HG03342 (cell line): Measurements from ENCODE around the gene C1orf174.
A peak's percentile ranks its signal among the peaks of the same experiment; 100 is the strongest.

Source experiments
- ATAC-seq: cut with Tn5 transposase; IDR thresholded peaks from one replicate; pipeline ENCODE4 v1.9.1; 2021; ENCODE audit warnings: mild to moderate bottlenecking, moderate library complexity; ENCODE audit not compliant: unreplicated experiment

Gene C1orf174

DNA sequence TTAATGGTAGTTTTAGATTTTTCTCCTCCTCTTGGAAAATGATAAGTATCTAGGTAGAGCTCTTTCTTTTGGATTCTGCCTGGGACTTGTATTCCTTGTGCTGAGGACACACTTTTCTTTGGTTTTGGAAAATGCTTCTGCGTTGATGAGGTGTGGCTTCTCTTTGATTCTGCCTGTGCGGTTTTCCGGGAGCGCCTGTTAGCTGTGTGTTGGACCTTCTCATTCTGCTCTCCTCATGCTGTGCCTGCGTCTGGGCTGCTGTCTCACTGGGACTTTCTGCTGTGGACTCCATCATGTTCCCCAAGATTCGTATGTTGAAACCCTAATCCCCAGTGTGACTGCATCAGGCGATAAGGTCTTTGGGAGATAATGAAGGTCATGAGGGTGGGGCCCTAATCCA, 21.0 kb downstream of the C1orf174 start:
- no peak for ATAC-seq

DNA sequence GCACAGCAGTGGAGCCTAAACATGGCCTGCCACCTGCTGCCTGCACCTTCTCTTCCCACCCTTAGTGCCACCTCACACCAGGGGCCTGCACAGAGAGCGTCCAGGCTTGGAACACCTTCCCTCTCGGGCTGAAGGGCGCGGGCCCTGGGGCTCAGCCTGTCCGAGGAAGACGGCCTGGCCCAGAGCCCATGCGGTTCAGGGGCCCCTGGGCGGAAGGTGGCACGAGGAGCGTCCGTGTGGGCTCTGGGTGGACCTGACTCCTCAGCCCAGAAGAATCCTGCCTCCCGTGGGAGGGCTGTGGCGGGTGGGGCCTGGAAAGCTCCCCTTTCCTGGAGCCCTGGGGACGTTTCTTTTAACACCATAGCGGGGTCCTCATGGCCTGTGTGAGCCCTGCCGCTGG, 23.4 kb downstream of the C1orf174 start:
- ATAC-seq = no peak

- ATAC-seq = no peak
Measured at GRCh38 chr1:3874736-3875135, 25.3 kb downstream of the C1orf174 start.

GRCh38 chr1:3872546-3872945, 27.5 kb downstream of the C1orf174 start:
- no peak for ATAC-seq

- no peak for ATAC-seq
Measured at GRCh38 chr1:3871451-3871805, 28.6 kb downstream of the C1orf174 start.

DNA sequence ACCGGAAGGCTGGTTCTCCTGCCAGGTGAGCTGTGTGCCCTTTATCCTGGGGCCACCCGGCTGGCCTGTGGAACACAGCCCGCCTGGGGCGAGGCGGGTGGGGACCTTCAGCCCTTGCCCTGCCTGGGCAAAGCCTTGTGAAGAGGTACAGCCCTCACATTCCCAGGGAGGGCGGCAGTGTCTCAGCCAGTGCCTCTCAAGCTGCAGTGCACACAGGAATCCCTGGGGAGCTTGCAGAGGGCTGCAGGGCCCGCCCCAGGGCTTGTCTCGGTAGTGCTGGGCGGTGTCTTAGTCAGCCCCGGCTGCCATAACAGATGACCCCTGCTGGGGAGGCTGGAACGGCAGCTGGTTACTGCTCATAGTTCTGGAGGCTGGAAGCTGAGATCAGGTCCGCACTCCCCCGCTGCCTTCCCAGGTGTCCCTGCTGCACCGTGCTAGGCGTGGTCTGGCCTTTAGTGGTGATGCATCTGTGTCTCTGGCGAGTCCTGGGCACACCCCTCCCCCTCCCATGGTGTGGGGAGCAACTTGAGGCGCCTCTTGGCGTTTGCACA, 30.2 kb downstream of the C1orf174 start:
- no peak for ATAC-seq

- no peak for ATAC-seq
Measured at GRCh38 chr1:3868464-3869006, 31.5 kb downstream of the C1orf174 start.

DNA sequence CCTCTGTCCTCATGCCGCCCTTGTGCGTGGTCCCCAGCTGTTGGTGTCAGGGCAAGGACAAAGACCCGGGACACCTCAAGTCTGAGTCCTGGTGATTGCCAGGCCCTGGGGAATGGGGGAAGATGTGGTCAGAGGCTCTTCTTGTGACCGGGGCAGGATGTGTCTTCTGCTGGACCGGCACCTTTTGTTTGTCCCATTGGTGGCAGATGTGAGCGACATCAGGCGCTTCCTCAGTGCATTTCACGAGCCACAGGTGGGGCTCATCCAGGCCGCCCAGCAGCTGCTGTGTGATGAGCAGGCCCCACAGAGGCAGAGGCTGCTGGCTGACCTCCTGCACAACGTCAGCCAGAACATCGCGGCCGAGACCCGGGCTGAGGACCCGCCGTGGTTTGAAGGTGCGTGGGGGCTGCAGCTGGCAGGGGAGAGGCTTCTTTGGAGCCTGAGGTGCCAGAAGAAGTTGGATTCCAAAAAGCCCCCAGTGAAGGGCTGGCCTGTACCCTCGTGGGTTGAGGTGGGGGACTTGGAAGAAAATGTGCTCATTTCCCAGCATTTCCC, 34.4 kb downstream of the C1orf174 start:
- no peak for ATAC-seq

- ATAC-seq = no peak
Measured at GRCh38 chr1:3864884-3865283, 35.2 kb downstream of the C1orf174 start.

DNA sequence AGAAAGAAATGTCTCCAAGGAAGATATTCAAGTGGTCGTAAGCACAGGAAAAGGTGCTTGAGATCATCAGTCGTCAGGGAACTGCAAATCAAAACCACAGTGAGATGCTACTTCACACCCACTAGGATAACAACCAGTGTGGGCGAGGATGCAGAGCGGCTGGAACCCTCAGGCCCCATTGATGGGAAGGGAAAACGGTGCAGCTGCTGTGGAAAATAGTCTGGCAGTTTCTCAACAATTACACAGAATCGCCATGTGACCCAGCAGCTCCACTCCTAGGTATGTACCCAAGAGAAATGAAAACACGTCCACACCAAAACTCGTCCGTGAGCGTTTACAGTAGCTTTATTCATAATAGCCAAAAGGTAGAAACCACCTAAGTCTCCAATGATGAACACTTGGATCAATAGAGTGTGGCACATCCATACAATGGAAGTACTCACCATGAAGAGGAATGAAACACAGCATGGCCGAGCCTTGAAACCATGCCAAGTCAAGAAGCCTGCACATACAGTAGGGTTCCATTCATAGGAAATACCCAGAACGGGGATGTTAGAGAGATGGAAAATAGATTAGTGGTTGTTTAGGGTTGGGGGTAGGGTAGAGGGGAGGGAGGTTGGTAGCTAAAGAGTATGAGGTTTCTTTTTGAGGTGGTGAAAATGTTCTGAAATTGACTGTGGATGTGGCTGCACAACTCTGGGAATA, 36.7 kb downstream of the C1orf174 start:
- ATAC-seq = no peak

DNA sequence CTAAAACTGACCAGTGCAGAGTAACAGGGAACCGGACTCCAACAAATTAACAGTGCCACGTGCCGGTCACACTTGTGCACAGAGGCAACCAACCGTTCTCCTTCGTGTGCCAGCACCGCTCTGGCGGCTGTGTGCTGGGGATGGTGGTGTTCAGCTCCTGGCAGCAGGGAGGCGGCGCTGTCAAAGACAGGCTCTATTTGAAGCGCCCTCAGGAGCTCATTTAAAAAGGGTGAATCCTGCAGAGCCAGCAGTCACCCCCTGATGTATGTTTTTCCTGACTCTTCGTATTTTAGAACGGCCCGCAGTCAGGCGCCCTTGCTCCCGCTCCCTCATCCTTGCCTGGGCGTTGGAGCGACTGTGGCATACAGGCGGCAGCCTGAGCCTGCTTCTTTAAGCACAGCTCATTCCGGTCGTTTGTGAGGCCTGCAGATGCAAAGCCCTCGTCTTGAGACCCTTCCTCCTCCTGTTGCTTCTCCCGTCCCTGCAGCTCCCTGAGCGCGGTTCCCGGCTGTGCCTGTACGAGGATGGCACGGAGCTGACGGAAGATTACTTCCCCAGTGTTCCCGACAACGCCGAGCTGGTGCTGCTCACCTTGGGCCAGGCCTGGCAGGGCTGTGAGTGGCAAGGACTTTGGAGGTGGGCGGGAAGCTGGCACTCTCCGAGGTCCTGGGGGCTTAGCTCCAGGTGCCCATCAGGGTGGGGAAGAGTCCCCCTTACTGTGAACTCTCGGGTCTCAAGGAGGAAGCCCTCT, 41.7 kb downstream of the C1orf174 start:
- no peak for ATAC-seq

DNA sequence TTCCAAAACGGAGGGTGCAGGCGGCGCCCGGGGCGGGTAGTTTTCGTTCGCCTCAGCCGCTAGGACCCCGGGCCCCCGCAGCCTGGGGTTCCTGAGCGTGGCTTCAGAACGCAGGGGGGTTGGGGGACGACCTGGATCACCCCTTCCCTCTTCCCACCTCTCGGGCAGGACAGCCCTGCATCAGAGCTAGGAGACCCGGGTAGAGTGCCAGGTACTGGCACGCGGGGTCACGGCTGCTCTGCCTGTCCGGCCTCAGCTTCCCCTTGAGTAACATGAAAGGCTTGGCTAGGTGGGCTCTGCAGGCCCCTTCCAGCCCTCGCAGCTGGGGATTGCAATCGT, 42.3 kb downstream of the C1orf174 start:
- no peak for ATAC-seq

DNA sequence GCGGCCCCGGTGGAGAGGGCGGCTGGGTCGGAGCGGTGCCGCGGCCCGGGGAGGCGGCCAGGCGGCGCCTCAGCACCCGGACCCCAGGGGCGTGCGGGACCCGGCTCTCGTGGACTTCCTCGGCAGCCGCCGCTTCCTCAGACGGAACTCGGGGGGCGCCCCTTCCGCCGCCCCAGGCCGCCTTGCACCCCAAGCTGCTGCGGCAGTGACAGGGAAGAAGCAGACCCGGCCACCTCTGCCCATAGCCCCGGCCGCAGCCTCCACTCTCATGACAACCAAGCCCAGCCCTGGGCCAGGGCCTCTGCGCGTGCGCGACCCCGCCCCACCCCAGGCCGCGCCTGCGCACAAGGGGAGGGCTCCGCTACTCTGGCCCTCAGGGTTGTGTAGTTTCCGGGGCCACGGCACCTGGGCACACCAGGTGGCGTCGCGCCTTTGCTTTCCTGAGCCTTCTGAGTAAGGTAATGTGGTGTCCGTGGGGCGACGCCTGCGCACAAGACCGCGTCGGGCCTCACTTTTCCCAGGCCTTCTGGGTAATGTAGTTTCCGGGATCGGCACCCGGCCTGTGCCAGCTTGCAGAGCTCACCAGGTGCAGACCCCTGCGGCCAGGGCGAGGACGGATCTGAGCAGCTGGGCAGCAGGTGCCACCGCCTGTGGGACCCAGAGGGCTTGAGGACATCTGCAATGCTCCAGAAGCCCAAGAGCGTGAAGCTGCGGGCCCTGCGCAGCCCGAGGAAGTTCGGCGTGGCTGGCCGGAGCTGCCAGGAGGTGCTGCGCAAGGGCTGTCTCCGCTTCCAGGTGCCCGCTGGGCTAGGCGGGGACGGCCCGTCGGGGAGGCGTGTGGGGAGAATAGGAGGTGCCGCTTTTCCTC, 42.9 kb downstream of the C1orf174 start, which contains the start of the genes CEP104 and DFFB:
Gene CEP104 (minus strand): TSS at position 289 of the 868 bp plus-strand sequence. CDS start 4,804 bp downstream, outside the sequence.
Gene DFFB (plus strand): TSS at position 554 of the 868 bp plus-strand sequence. CDS start 128 bp downstream, at position 682.
- ATAC-seq = peak; percentile 93

- no peak for ATAC-seq
Measured at GRCh38 chr1:3852711-3853485, 47.2 kb downstream of the C1orf174 start.

GRCh38 chr1:3852091-3852490, 48.0 kb downstream of the C1orf174 start:
- no peak for ATAC-seq

DNA sequence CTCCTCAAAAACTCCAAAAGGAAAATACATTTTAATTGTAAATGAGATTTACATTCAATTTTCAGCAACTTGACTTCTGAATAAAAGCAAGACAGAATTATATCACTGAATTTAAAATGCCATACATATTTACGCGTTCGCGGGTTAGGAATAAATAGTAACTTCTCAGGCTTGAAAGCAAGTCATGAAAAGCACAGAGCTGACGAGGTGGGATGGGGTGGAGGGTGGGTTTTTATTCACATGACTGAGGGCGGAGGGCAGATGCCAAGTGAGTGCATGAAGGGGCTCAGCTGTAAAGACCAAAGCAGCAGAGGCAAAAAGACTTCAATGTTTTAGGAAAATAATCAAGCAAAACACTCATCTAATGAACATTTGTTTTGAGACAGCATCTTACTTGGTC, 48.8 kb downstream of the C1orf174 start:
- ATAC-seq = no peak

- ATAC-seq = no peak
Measured at GRCh38 chr1:3850857-3851256, 49.2 kb downstream of the C1orf174 start.

DNA sequence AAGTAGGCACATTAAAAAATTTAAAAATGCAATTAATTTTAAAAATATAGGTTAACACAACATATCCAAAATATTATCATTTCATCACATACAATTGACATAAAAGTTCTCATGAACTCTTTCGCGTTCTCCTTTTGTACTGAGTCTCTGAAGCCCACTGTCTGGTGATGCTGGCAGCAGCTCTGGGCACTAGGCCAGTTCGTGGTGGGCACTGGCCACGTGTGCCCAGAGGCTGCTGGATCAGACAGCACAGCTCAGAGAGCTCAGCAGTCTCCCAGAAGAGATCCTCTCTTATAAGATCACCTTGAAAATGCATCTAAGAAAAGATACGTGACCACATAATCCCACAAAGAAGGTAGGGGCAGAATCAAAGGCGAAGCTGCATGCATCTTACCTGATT, 53.0 kb downstream of the C1orf174 start:
- ATAC-seq = no peak

DNA sequence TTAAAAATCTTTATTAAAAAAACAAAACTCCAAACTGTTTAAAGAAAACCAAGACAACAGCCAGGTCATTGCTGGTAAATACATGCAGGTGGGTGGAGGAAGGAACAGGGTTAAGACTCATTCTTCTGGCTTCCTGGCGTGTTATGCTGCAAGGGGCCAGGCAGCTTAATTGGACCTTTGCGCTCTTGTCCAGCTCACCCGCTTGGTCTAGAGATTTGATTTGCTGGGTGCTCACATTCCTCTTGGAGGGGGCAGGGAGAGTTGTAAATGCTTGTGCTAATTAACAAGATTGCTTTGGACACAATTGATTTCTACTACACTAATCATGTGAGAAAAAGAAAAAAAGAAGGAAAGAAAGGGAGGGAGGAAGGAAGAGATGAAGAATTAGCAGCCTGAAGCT, 53.5 kb downstream of the C1orf174 start:
- no peak for ATAC-seq

GRCh38 chr1:3842912-3843311, 57.2 kb downstream of the C1orf174 start:
- no peak for ATAC-seq
